Endothelial cell of umbilical vein (primary cell): ENCODE measurements around the gene RPL38.

Experiments used
- EZH2 ChIP-seq: IDR thresholded peaks from 2 replicates; pipeline ENCODE4 v1.6.1; 2012; ENCODE audit warnings: borderline replicate concordance, low read depth, mild to moderate bottlenecking, moderate library complexity, low read length, inconsistent platforms; ENCODE audit not compliant: severe bottlenecking
- GATA2 ChIP-seq: IDR thresholded peaks from 2 replicates; pipeline ENCODE4 v1.7.0; 2011; ENCODE audit warnings: low read depth, mild to moderate bottlenecking, moderate library complexity, mixed read lengths, low read length; ENCODE audit not compliant: insufficient read length, insufficient read depth
- JUN ChIP-seq: IDR thresholded peaks from 2 replicates; pipeline ENCODE4 v1.6.1; 2011; ENCODE audit warnings: borderline replicate concordance, low read depth; ENCODE audit not compliant: insufficient read length, insufficient read depth
- POLR2A ChIP-seq: IDR thresholded peaks from 2 replicates; pipeline ENCODE4 v1.6.1; 2012; ENCODE audit warnings: low read depth, mild to moderate bottlenecking, control low read depth, low read length
- POLR2AphosphoS5 ChIP-seq: IDR thresholded peaks from 2 replicates; pipeline ENCODE4 v1.6.1; 2012; ENCODE audit warnings: low read depth, mild to moderate bottlenecking, control low read depth, low read length, moderate library complexity; ENCODE audit not compliant: insufficient read depth
- TF ChIP-seq, protein P1 (sequence below), 2 donors: IDR thresholded peaks; 1 replicate in 1 of 2; 2 replicates in 1 of 2; pipeline ENCODE4 v1.5.1; 2011; ENCODE audit warnings: low read length in 2 of 2, mild to moderate bottlenecking in 2 of 2, moderate library complexity in 2 of 2, control low read depth in 1 of 2, inconsistent platforms in 1 of 2, low read depth in 1 of 2; ENCODE audit not compliant: insufficient read depth in 1 of 2; ENCODE audit errors: extremely low read depth in 1 of 2
- TF ChIP-seq, protein P2 (sequence below): IDR thresholded peaks from 2 replicates; pipeline ENCODE4 v1.6.1; 2011; ENCODE audit not compliant: insufficient read depth, insufficient read length

DNA sequence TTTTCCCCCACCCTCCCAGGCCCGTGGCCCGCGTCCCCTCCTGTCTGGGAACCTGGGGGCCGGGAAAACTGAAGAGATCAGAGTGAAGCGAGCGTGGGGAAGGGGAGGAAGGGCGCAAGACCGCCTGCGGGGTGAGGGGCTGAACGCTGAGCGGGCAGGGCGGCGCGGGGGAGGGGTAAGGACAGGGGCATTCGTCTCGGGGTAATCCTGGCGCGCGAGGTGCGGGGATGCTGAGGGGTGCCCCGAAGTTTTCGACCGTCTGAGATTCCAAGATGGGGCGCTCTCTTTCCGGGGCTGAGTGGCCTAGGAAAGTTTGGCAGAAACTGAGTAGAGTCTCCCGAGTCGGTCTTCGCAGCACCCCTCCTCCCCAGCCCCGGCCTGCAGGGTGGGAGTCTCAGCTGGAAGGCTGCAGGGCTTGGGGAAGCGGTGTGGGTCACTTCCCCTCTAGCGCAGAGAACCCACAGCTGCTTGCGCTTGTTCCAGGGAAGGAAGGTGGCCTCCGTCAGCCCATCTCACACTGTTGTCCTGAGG, 10.4 kb downstream of the RPL38 start:
- TF ChIP-seq, protein P1, sequence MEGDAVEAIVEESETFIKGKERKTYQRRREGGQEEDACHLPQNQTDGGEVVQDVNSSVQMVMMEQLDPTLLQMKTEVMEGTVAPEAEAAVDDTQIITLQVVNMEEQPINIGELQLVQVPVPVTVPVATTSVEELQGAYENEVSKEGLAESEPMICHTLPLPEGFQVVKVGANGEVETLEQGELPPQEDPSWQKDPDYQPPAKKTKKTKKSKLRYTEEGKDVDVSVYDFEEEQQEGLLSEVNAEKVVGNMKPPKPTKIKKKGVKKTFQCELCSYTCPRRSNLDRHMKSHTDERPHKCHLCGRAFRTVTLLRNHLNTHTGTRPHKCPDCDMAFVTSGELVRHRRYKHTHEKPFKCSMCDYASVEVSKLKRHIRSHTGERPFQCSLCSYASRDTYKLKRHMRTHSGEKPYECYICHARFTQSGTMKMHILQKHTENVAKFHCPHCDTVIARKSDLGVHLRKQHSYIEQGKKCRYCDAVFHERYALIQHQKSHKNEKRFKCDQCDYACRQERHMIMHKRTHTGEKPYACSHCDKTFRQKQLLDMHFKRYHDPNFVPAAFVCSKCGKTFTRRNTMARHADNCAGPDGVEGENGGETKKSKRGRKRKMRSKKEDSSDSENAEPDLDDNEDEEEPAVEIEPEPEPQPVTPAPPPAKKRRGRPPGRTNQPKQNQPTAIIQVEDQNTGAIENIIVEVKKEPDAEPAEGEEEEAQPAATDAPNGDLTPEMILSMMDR (IDR thresholded peaks at IDR 0.05; ENCODE audit: extremely low read depth in 1 of 2, insufficient read depth in 1 of 2, low read depth in 1 of 2, low read length in 2 of 2), result no peak
- TF ChIP-seq POLR2AphosphoS5, result no peak
- no peak for TF ChIP-seq GATA2
- TF ChIP-seq, protein P2, sequence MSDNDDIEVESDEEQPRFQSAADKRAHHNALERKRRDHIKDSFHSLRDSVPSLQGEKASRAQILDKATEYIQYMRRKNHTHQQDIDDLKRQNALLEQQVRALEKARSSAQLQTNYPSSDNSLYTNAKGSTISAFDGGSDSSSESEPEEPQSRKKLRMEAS, result no peak
- no peak for TF ChIP-seq EZH2
- no peak for TF ChIP-seq POLR2A
- TF ChIP-seq JUN, result no peak
